ENCODE results near the gene PLEKHO2.
"Not testable (repeated sequence)": the region's sequence is repeated elsewhere in the genome, so short reads cannot be mapped to it uniquely, and the experiment has no call there.

Gene PLEKHO2

GRCh38 chr15:64841344-64842095, at the start of gene PLEKHO2:
TSS of gene PLEKHO2 (plus strand) at chr15:64841915. CDS start at chr15:64842017, 102 bp downstream.
- Histone ChIP-seq H3K36me3 (ENCODE audit: insufficient read depth, low read depth, low read length) (no peaks in the 10 kb centered on the region), H3K4me3 (ENCODE audit: low read length) (peak within 1 kb of the TSS; percentile 97), H3K4me1 (ENCODE audit: insufficient read depth, low read length) (peaks cover 20% of the 10 kb centered on the region; the same call in 1 of the 2 replicates), H3K27ac (ENCODE audit: low read length) (peak within 1 kb of the TSS; percentile 62), H3K27me3 (ENCODE audit: insufficient read depth, low read length) (no peaks in the 10 kb centered on the region), H3K9ac (ENCODE audit: low read depth, low read length) (peak within 1 kb of the TSS; percentile 93; the same call in 1 of the 2 replicates), H3K9me3 (ENCODE audit: insufficient read depth, low read depth, low read length) (no peaks in the 10 kb centered on the region)

- no peak overlapping the region for H3K27ac ChIP-seq (ENCODE audit: low read length)
- no peaks in the 10 kb centered on the region for H3K9me3 ChIP-seq (ENCODE audit: insufficient read depth, low read depth, low read length)
- no peaks in the 10 kb centered on the region for H3K36me3 ChIP-seq (ENCODE audit: insufficient read depth, low read depth, low read length)
- no peaks in the 10 kb centered on the region for H3K27me3 ChIP-seq (ENCODE audit: insufficient read depth, low read length)
- H3K4me1 ChIP-seq (ENCODE audit: insufficient read depth, low read length), result no peaks in the 10 kb centered on the region
- no peak overlapping the region for H3K4me3 ChIP-seq (ENCODE audit: low read length)
- H3K9ac ChIP-seq (ENCODE audit: low read depth, low read length), result no peak overlapping the region
Observed at GRCh38 chr15:64792282-64792681, 49.4 kb upstream of the PLEKHO2 start.

GRCh38 chr15:64795299-64795698, 46.4 kb upstream of the PLEKHO2 start:
- H3K27me3 ChIP-seq (ENCODE audit: insufficient read depth, low read length); H3K4me3 ChIP-seq (ENCODE audit: low read length); H3K27ac ChIP-seq (ENCODE audit: low read length); H3K36me3 ChIP-seq (ENCODE audit: insufficient read depth, low read depth, low read length); H3K9ac ChIP-seq (ENCODE audit: low read depth, low read length); H3K4me1 ChIP-seq (ENCODE audit: insufficient read depth, low read length); H3K9me3 ChIP-seq (ENCODE audit: insufficient read depth, low read depth, low read length): not testable (repeated sequence)

- H3K27me3 ChIP-seq (ENCODE audit: insufficient read depth, low read length); H3K4me3 ChIP-seq (ENCODE audit: low read length); H3K27ac ChIP-seq (ENCODE audit: low read length); H3K9ac ChIP-seq (ENCODE audit: low read depth, low read length); H3K9me3 ChIP-seq (ENCODE audit: insufficient read depth, low read depth, low read length); H3K4me1 ChIP-seq (ENCODE audit: insufficient read depth, low read length); H3K36me3 ChIP-seq (ENCODE audit: insufficient read depth, low read depth, low read length): not testable (repeated sequence)
Observed at GRCh38 chr15:64795921-64796320, 45.8 kb upstream of the PLEKHO2 start.

GRCh38 chr15:64798905-64799304, 42.8 kb upstream of the PLEKHO2 start:
- H3K4me3 ChIP-seq (ENCODE audit: low read length); H3K27ac ChIP-seq (ENCODE audit: low read length); H3K4me1 ChIP-seq (ENCODE audit: insufficient read depth, low read length); H3K9ac ChIP-seq (ENCODE audit: low read depth, low read length); H3K36me3 ChIP-seq (ENCODE audit: insufficient read depth, low read depth, low read length); H3K27me3 ChIP-seq (ENCODE audit: insufficient read depth, low read length); H3K9me3 ChIP-seq (ENCODE audit: insufficient read depth, low read depth, low read length): not testable (repeated sequence)

- H3K27me3 ChIP-seq (ENCODE audit: insufficient read depth, low read length), result no peaks in the 10 kb centered on the region
- H3K36me3 ChIP-seq (ENCODE audit: insufficient read depth, low read depth, low read length), result no peaks in the 10 kb centered on the region
- no peaks in the 10 kb centered on the region for H3K4me1 ChIP-seq (ENCODE audit: insufficient read depth, low read length)
Observed at GRCh38 chr15:64800476-64800875, 41.2 kb upstream of the PLEKHO2 start.

GRCh38 chr15:64803526-64803925, 38.2 kb upstream of the PLEKHO2 start:
- H3K27ac ChIP-seq (ENCODE audit: low read length), result no peak overlapping the region
- no peaks in the 10 kb centered on the region for H3K27me3 ChIP-seq (ENCODE audit: insufficient read depth, low read length)

More at GRCh38 chr15:64800476-64800875, 41.2 kb upstream of the PLEKHO2 start:
- Histone ChIP-seq H3K4me3 (ENCODE audit: low read length) (no peak overlapping the region), H3K27ac (ENCODE audit: low read length) (no peak overlapping the region), H3K9me3 (ENCODE audit: insufficient read depth, low read depth, low read length) (no peaks in the 10 kb centered on the region; the same call in 1 of the 2 replicates), H3K9ac (ENCODE audit: low read depth, low read length) (no peak overlapping the region)

GRCh38 chr15:64804619-64805018, 37.1 kb upstream of the PLEKHO2 start:
- Histone ChIP-seq H3K9me3 (ENCODE audit: insufficient read depth, low read depth, low read length) (no peaks in the 10 kb centered on the region; the same call in 1 of the 2 replicates), H3K36me3 (ENCODE audit: insufficient read depth, low read depth, low read length) (no peaks in the 10 kb centered on the region), H3K4me1 (ENCODE audit: insufficient read depth, low read length) (peaks cover 29% of the 10 kb centered on the region; the same call in 1 of the 2 replicates), H3K27me3 (ENCODE audit: insufficient read depth, low read length) (no peaks in the 10 kb centered on the region), H3K9ac (ENCODE audit: low read depth, low read length) (no peak overlapping the region), H3K27ac (ENCODE audit: low read length) (no peak overlapping the region), H3K4me3 (ENCODE audit: low read length) (no peak overlapping the region)

More at GRCh38 chr15:64803526-64803925, 38.2 kb upstream of the PLEKHO2 start:
- Histone ChIP-seq H3K9me3 (ENCODE audit: insufficient read depth, low read depth, low read length) (no peaks in the 10 kb centered on the region; the same call in 1 of the 2 replicates), H3K4me3 (ENCODE audit: low read length) (no peak overlapping the region), H3K4me1 (ENCODE audit: insufficient read depth, low read length) (peaks cover 21% of the 10 kb centered on the region; the same call in 1 of the 2 replicates), H3K9ac (ENCODE audit: low read depth, low read length) (no peak overlapping the region), H3K36me3 (ENCODE audit: insufficient read depth, low read depth, low read length) (no peaks in the 10 kb centered on the region)

GRCh38 chr15:64806509-64806908, 35.2 kb upstream of the PLEKHO2 start:
- H3K27ac ChIP-seq (ENCODE audit: low read length), result peak overlapping the region; percentile 97
- H3K9me3 ChIP-seq (ENCODE audit: insufficient read depth, low read depth, low read length), result no peaks in the 10 kb centered on the region
- H3K4me1 ChIP-seq (ENCODE audit: insufficient read depth, low read length), result peaks cover 45% of the 10 kb centered on the region
- H3K27me3 ChIP-seq (ENCODE audit: insufficient read depth, low read length), result no peaks in the 10 kb centered on the region
- H3K36me3 ChIP-seq (ENCODE audit: insufficient read depth, low read depth, low read length), result no peaks in the 10 kb centered on the region
- peak overlapping the region; percentile 57; the same call in 1 of the 2 replicates for H3K4me3 ChIP-seq (ENCODE audit: low read length)
- H3K9ac ChIP-seq (ENCODE audit: low read depth, low read length), result peak overlapping the region; percentile 84; the same call in 1 of the 2 replicates

- no peaks in the 10 kb centered on the region for H3K27me3 ChIP-seq (ENCODE audit: insufficient read depth, low read length)
- H3K4me1 ChIP-seq (ENCODE audit: insufficient read depth, low read length), result peaks cover 50% of the 10 kb centered on the region
- peak overlapping the region; percentile 57; the same call in 1 of the 2 replicates for H3K4me3 ChIP-seq (ENCODE audit: low read length)
- no peaks in the 10 kb centered on the region for H3K9me3 ChIP-seq (ENCODE audit: insufficient read depth, low read depth, low read length)
- H3K36me3 ChIP-seq (ENCODE audit: insufficient read depth, low read depth, low read length), result no peaks in the 10 kb centered on the region
- peak overlapping the region; percentile 97 for H3K27ac ChIP-seq (ENCODE audit: low read length)
- H3K9ac ChIP-seq (ENCODE audit: low read depth, low read length), result peak overlapping the region; percentile 84
Observed at GRCh38 chr15:64807051-64807749, 34.5 kb upstream of the PLEKHO2 start.

GRCh38 chr15:64807751-64808222, 33.9 kb upstream of the PLEKHO2 start:
- Histone ChIP-seq H3K36me3 (ENCODE audit: insufficient read depth, low read depth, low read length) (no peaks in the 10 kb centered on the region), H3K27me3 (ENCODE audit: insufficient read depth, low read length) (no peaks in the 10 kb centered on the region), H3K4me3 (ENCODE audit: low read length) (peak overlapping the region; percentile 57; the same call in 1 of the 2 replicates), H3K27ac (ENCODE audit: low read length) (peak overlapping the region; percentile 97), H3K9ac (ENCODE audit: low read depth, low read length) (peak overlapping the region; percentile 84), H3K4me1 (ENCODE audit: insufficient read depth, low read length) (peaks cover 52% of the 10 kb centered on the region), H3K9me3 (ENCODE audit: insufficient read depth, low read depth, low read length) (no peaks in the 10 kb centered on the region)

Data from iPS-20b (cell line).